ENCODE measurements around the gene PEAK1. TPM values are rescaled to one million over a fixed set of nuclear protein-coding genes. Genes with fewer than 3 reads are reported as not detected.

Gene PEAK1
- polyA plus RNA-seq, 1 donor (not counting 4 experiments of a cell fraction or from before 2014, with no cell fraction given), result 5.9 TPM

- H3K4me1 ChIP-seq (ENCODE audit: control insufficient read depth, extremely low read depth, insufficient read depth, low read length), result no peaks in the 10 kb centered on the region
- dilution Hi-C loops (cut with MboI; ENCODE audit: extremely low pct_ligation_motif_present, low sequenced_read_pairs), result no loop called here
- FAIRE-seq, result no peak
Measured at GRCh38 chr15:77121599-77121998, 298.3 kb downstream of the PEAK1 start.

GRCh38 chr15:77120576-77120975 is 299.3 kb downstream of the PEAK1 start:
- Histone ChIP-seq H3K4me1 (ENCODE audit: control insufficient read depth, extremely low read depth, insufficient read depth, low read length) (no peaks in the 10 kb centered on the region), H3K79me2 (ENCODE audit: control insufficient read depth, insufficient read depth, low read length) (no peaks in the 10 kb centered on the region), H4K20me1 (ENCODE audit: control insufficient read depth, extremely low read depth, insufficient read depth, low read length) (no peaks in the 10 kb centered on the region), H3K36me3 (ENCODE audit: control insufficient read depth in 2 of 2, extremely low read depth in 1 of 2, insufficient read depth in 2 of 2, low read length in 2 of 2) (no peaks in the 10 kb centered on the region), H3K27ac (ENCODE audit: control insufficient read depth, insufficient read depth, low read length) (no peak overlapping the region), H3K9me3 (ENCODE audit: control insufficient read depth, low read depth, low read length) (no peaks in the 10 kb centered on the region), H3K4me3 (ENCODE audit: control insufficient read depth in 2 of 3, extremely low read depth in 1 of 3, insufficient read depth in 2 of 3, low read depth in 1 of 3, low read length in 3 of 3) (no peak overlapping the region), H3K27me3 (ENCODE audit: control insufficient read depth, extremely low read depth, insufficient read depth, low read length) (no peaks in the 10 kb centered on the region), H3K9ac (ENCODE audit: control insufficient read depth, extremely low read depth, insufficient read depth, low read length) (no peak overlapping the region), H3K9me1 (ENCODE audit: control insufficient read depth, extremely low read depth, insufficient read depth, low read length) (no peaks in the 10 kb centered on the region), H3K4me2 (ENCODE audit: control insufficient read depth, extremely low read depth, insufficient read depth, low read depth, low read length) (no peak overlapping the region), H2AFZ (ENCODE audit: control insufficient read depth, low read length) (no peak overlapping the region)
- dilution Hi-C loops (cut with MboI; ENCODE audit: extremely low pct_ligation_motif_present, low sequenced_read_pairs), result no loop called here
- TF ChIP-seq EZH2 (IDR thresholded peaks at IDR 0.05; ENCODE audit: low read length) (no peak), CTCF (optimal IDR thresholded peaks at IDR 0.05 in 1 of 3, IDR thresholded peaks at IDR 0.05 in 1 of 3, conservative IDR thresholded peaks at IDR 0.05 in 1 of 3; ENCODE audit: extremely low read depth in 1 of 3, insufficient read depth in 2 of 3, low read length in 3 of 3) (no peak)
- FAIRE-seq (no peak), DNase-seq (ENCODE audit: low read depth, low spot score) (no peak)

More at GRCh38 chr15:77121599-77121998, 298.3 kb downstream of the PEAK1 start:
- H3K27ac ChIP-seq (ENCODE audit: control insufficient read depth, insufficient read depth, low read length), result no peak overlapping the region
- H2AFZ ChIP-seq (ENCODE audit: control insufficient read depth, low read length), result no peak overlapping the region
- DNase-seq (ENCODE audit: low read depth, low spot score), result no peak
- H4K20me1 ChIP-seq (ENCODE audit: control insufficient read depth, extremely low read depth, insufficient read depth, low read length), result no peaks in the 10 kb centered on the region
- no peaks in the 10 kb centered on the region for H3K9me3 ChIP-seq (ENCODE audit: control insufficient read depth, low read depth, low read length)
- H3K27me3 ChIP-seq (ENCODE audit: control insufficient read depth, extremely low read depth, insufficient read depth, low read length), result no peaks in the 10 kb centered on the region
- H3K4me3 ChIP-seq (ENCODE audit: control insufficient read depth in 2 of 3, extremely low read depth in 1 of 3, insufficient read depth in 2 of 3, low read depth in 1 of 3, low read length in 3 of 3), result no peak overlapping the region
- H3K9ac ChIP-seq (ENCODE audit: control insufficient read depth, extremely low read depth, insufficient read depth, low read length), result no peak overlapping the region
- TF ChIP-seq CTCF (optimal IDR thresholded peaks at IDR 0.05 in 1 of 3, IDR thresholded peaks at IDR 0.05 in 1 of 3, conservative IDR thresholded peaks at IDR 0.05 in 1 of 3; ENCODE audit: extremely low read depth in 1 of 3, insufficient read depth in 2 of 3, low read length in 3 of 3) (no peak), EZH2 (IDR thresholded peaks at IDR 0.05; ENCODE audit: low read length) (no peak)
- no peaks in the 10 kb centered on the region for H3K79me2 ChIP-seq (ENCODE audit: control insufficient read depth, insufficient read depth, low read length)
- no peaks in the 10 kb centered on the region for H3K9me1 ChIP-seq (ENCODE audit: control insufficient read depth, extremely low read depth, insufficient read depth, low read length)
- H3K4me2 ChIP-seq (ENCODE audit: control insufficient read depth, extremely low read depth, insufficient read depth, low read depth, low read length), result no peak overlapping the region
- H3K36me3 ChIP-seq (ENCODE audit: control insufficient read depth in 2 of 2, extremely low read depth in 1 of 2, insufficient read depth in 2 of 2, low read length in 2 of 2), result no peaks in the 10 kb centered on the region

All from keratinocyte (primary cell).